WTC11 (cell line): Measurements from ENCODE around the gene PRPH. TPM values are rescaled to one million over a fixed set of nuclear protein-coding genes. Genes with fewer than 3 reads are reported as not detected.
A peak's percentile ranks its signal among the peaks of the same experiment; 100 is the strongest.

Experiments used
- ATAC-seq: fragments of 200-7000 bp; cut with Tn5 transposase; 2 replicates; pipeline ENCODE4 v1.10.0; 2021; ENCODE audit warnings: mild to moderate bottlenecking, moderate library complexity
- CTCF ChIA-PET: fragments of 300-600 bp; sonication (Branson Sonifier 250); formaldehyde crosslinking; loops from one replicate; lab custom pipeline; 2021; ENCODE audit warnings: antibody characterized with exemption; lab: Charles Lee
- POLR2A ChIA-PET: fragments of 350-600 bp; sonication (Branson Sonifier 250); formaldehyde crosslinking; loops from one replicate; lab custom pipeline; 2021; ENCODE audit warnings: antibody characterized with exemption; lab: Charles Lee
- DNase-seq: peaks from one replicate; pipeline ENCODE4 v3.0.0; 2021; ENCODE audit warnings: low spot score
- H3K27ac Mint-ChIP-seq: 2 replicates; pipeline ENCODE4 v1.8.0; 2021; ENCODE audit warnings: mixed read lengths
- H3K27me3 Mint-ChIP-seq: 2 replicates; pipeline ENCODE4 v1.8.0; 2021; ENCODE audit warnings: low read depth, mild to moderate bottlenecking, moderate library complexity, mixed read lengths
- H3K36me3 Mint-ChIP-seq: 2 replicates; pipeline ENCODE4 v1.8.0; 2021; ENCODE audit warnings: mixed read lengths
- H3K4me1 Mint-ChIP-seq: 2 replicates; pipeline ENCODE4 v1.8.0; 2022; ENCODE audit warnings: mixed read lengths
- H3K4me3 Mint-ChIP-seq: 2 replicates; pipeline ENCODE4 v1.8.0; 2021; ENCODE audit warnings: mild to moderate bottlenecking, moderate library complexity, mixed read lengths
- H3K9me3 Mint-ChIP-seq: 2 replicates; pipeline ENCODE4 v1.8.0; 2021; ENCODE audit warnings: mixed read lengths
- AFF4 ChIP-seq: sonication (generic); formaldehyde crosslinking; IDR thresholded peaks from 2 replicates; pipeline ENCODE4 v1.8.1; 2023; ENCODE audit warnings: mild to moderate bottlenecking, missing genetic modification reagents, borderline replicate concordance
- AR ChIP-seq: fragments of 250-450 bp; sonication (Bioruptor Pico); IDR thresholded peaks from 2 replicates; pipeline ENCODE4 v1.9.0; 2021; ENCODE audit warnings: mild to moderate bottlenecking
- EMX1 ChIP-seq: fragments of 250-450 bp; sonication (Bioruptor Pico); IDR thresholded peaks from 2 replicates; pipeline ENCODE4 v1.8.0; 2021; ENCODE audit warnings: mild to moderate bottlenecking
- FOXP1 ChIP-seq: sonication (generic); formaldehyde crosslinking; IDR thresholded peaks from 2 replicates; pipeline ENCODE4 v1.8.0; 2022; ENCODE audit warnings: missing genetic modification reagents, mild to moderate bottlenecking, moderate library complexity, borderline replicate concordance
- JUN ChIP-seq: sonication (generic); formaldehyde crosslinking; IDR thresholded peaks from 2 replicates; pipeline ENCODE4 v1.8.0; 2023; ENCODE audit warnings: mild to moderate bottlenecking, missing genetic modification reagents
- MXD4 ChIP-seq: fragments of 250-450 bp; sonication (Bioruptor Pico); IDR thresholded peaks from 2 replicates; pipeline ENCODE4 v1.8.0; 2021; ENCODE audit warnings: mild to moderate bottlenecking, moderate library complexity, borderline replicate concordance
- NR1H2 ChIP-seq: sonication (generic); formaldehyde crosslinking; IDR thresholded peaks from 2 replicates; pipeline ENCODE4 v1.9.0; 2021; ENCODE audit warnings: mild to moderate bottlenecking, moderate library complexity, missing genetic modification reagents
- NR2C2 ChIP-seq: sonication (generic); formaldehyde crosslinking; IDR thresholded peaks from 2 replicates; pipeline ENCODE4 v1.8.0; 2022; ENCODE audit warnings: mild to moderate bottlenecking, missing genetic modification reagents
- RORB ChIP-seq: fragments of 250-450 bp; sonication (Bioruptor Pico); IDR thresholded peaks from 2 replicates; pipeline ENCODE4 v1.9.0; 2021; ENCODE audit warnings: mild to moderate bottlenecking
- SOX15 ChIP-seq: fragments of 250-450 bp; sonication (Bioruptor Pico); IDR thresholded peaks from 2 replicates; pipeline ENCODE4 v1.9.0; 2021; ENCODE audit warnings: mild to moderate bottlenecking
- TEAD1 ChIP-seq: sonication (generic); formaldehyde crosslinking; IDR thresholded peaks from 2 replicates; pipeline ENCODE4 v1.8.0; 2022; ENCODE audit warnings: mild to moderate bottlenecking, missing genetic modification reagents
- ZMAT4 ChIP-seq: fragments of 250-450 bp; sonication (Bioruptor Pico); IDR thresholded peaks from 2 replicates; pipeline ENCODE4 v1.9.0; 2021; ENCODE audit warnings: mild to moderate bottlenecking
- ZNF121 ChIP-seq: sonication (generic); formaldehyde crosslinking; IDR thresholded peaks from 2 replicates; pipeline ENCODE4 v1.8.0; 2023; ENCODE audit warnings: missing genetic modification reagents
- ZNF396 ChIP-seq: fragments of 250-450 bp; sonication (Bioruptor Pico); IDR thresholded peaks from 2 replicates; pipeline ENCODE4 v1.8.0; 2021; ENCODE audit warnings: mild to moderate bottlenecking, moderate library complexity, borderline replicate concordance
- total RNA-seq: library from RNA; stranded (reverse); gene quantifications from 3 replicates; pipeline ENCODE4 v1.2.3, GENCODE V29; 2021
- TF ChIP-seq, protein P1 (sequence below): sonication (generic); formaldehyde crosslinking; IDR thresholded peaks from 2 replicates; pipeline ENCODE4 v1.8.0; 2022; ENCODE audit warnings: mild to moderate bottlenecking, missing genetic modification reagents
- TF ChIP-seq, protein P2 (sequence below): sonication (generic); formaldehyde crosslinking; IDR thresholded peaks from 2 replicates; pipeline ENCODE4 v1.8.1; 2023; ENCODE audit warnings: mild to moderate bottlenecking, moderate library complexity, missing genetic modification reagents
- TF ChIP-seq, protein P3 (sequence below): sonication (generic); formaldehyde crosslinking; IDR thresholded peaks from 2 replicates; pipeline ENCODE4 v1.8.1; 2022; ENCODE audit warnings: mild to moderate bottlenecking, missing genetic modification reagents, moderate library complexity, borderline replicate concordance
- TF ChIP-seq, protein P4 (sequence below): sonication (generic); formaldehyde crosslinking; IDR thresholded peaks from 2 replicates; pipeline ENCODE4 v1.8.0; 2022; ENCODE audit warnings: mild to moderate bottlenecking, missing genetic modification reagents

Gene PRPH
- total RNA-seq, 1 experiment from 2014 or later: 2.4 TPM

DNA sequence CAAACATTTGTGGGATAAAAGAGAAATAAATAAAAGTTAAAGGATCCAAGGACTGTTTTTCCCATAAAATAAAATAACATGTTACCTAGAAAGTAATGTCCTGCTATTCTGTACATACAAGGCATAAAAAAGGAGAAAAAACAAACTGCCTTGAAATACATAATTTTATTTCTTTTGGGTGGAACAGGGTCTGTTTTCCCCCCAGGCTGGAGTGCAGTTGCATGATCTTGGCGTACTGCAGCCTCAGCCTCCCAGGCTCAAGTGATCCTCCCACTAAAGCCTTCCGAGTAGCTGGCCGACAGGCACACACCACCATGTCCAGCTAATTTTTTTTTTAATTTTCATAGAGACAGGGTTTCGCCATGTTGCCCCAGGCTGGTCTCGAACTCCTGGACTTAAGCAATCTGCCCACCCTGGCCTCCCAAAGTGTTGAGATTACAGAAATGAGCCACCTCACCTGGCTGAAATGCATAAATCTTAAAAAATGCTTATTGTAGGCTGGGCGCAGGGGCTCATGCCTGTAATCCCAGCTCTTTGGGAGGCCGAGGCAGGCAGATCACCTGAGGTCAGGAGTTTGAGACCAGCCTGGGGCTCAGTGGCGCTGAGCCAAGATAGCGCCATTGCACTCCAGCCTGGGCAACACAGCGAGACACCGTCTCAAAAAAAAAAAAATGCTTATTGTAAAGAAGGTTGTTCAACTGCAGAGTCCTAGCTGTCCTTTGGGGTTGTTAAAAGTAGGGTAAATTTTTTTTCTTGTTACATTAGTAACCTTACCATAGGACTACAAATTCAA, 34.2 kb upstream of the PRPH start:
- Mint-ChIP-seq H3K4me3 (no peak overlapping the region), H3K9me3 (no peaks in the 10 kb centered on the region; the same call in 1 of the 2 replicates), H3K27ac (no peak overlapping the region), H3K27me3 (no peaks in the 10 kb centered on the region; the same call in 1 of the 2 replicates), H3K4me1 (peaks cover 13% of the 10 kb centered on the region), H3K36me3 (no peaks in the 10 kb centered on the region)
- DNase-seq (no peak), ATAC-seq (no peak)
- ChIA-PET CTCF (interaction anchor here (0.9 to 1.4 kb wide), 3 partner anchors 37 to 87 kb away, joined by 3 read pairs; no protein-coding TSS in a partner anchor), POLR2A (interaction anchor here (0.7 to 1.1 kb wide), 2 partner anchors 86 to 183 kb away, joined by 5 read pairs; no protein-coding TSS in a partner anchor)
- no peak for TF ChIP-seq EMX1
- peak; percentile 49; the same call in 1 of the 2 replicates for TF ChIP-seq ZNF121 (CRISPR knock-in tag)
- no peak for TF ChIP-seq ZNF396 (CRISPR knock-in tag)

GRCh38 chr12:49261721-49262120, 33.2 kb upstream of the PRPH start:
- DNase-seq: no peak
- TF ChIP-seq NR2C2: no peak
- TF ChIP-seq, protein P1, sequence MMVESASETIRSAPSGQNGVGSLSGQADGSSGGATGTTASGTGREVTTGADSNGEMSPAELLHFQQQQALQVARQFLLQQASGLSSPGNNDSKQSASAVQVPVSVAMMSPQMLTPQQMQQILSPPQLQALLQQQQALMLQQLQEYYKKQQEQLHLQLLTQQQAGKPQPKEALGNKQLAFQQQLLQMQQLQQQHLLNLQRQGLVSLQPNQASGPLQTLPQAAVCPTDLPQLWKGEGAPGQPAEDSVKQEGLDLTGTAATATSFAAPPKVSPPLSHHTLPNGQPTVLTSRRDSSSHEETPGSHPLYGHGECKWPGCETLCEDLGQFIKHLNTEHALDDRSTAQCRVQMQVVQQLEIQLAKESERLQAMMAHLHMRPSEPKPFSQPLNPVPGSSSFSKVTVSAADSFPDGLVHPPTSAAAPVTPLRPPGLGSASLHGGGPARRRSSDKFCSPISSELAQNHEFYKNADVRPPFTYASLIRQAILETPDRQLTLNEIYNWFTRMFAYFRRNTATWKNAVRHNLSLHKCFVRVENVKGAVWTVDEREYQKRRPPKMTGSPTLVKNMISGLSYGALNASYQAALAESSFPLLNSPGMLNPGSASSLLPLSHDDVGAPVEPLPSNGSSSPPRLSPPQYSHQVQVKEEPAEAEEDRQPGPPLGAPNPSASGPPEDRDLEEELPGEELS: no peak
- TF ChIP-seq NR1H2 (CRISPR knock-in tag): no peak
- TF ChIP-seq JUN (CRISPR knock-in tag): no peak
- TF ChIP-seq TEAD1 (CRISPR knock-in tag): no peak
- TF ChIP-seq AFF4 (CRISPR knock-in tag): no peak
- TF ChIP-seq SOX15 (CRISPR knock-in tag): no peak
- no peak for TF ChIP-seq FOXP1 (CRISPR knock-in tag)
- TF ChIP-seq MXD4: no peak
- TF ChIP-seq, protein P2, sequence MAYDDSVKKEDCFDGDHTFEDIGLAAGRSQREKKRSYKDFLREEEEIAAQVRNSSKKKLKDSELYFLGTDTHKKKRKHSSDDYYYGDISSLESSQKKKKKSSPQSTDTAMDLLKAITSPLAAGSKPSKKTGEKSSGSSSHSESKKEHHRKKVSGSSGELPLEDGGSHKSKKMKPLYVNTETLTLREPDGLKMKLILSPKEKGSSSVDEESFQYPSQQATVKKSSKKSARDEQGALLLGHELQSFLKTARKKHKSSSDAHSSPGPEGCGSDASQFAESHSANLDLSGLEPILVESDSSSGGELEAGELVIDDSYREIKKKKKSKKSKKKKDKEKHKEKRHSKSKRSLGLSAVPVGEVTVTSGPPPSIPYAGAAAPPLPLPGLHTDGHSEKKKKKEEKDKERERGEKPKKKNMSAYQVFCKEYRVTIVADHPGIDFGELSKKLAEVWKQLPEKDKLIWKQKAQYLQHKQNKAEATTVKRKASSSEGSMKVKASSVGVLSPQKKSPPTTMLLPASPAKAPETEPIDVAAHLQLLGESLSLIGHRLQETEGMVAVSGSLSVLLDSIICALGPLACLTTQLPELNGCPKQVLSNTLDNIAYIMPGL (CRISPR knock-in tag): no peak
- TF ChIP-seq AR (CRISPR knock-in tag): no peak
- TF ChIP-seq ZMAT4 (CRISPR knock-in tag): no peak
- no peak for TF ChIP-seq RORB
- TF ChIP-seq, protein P3, sequence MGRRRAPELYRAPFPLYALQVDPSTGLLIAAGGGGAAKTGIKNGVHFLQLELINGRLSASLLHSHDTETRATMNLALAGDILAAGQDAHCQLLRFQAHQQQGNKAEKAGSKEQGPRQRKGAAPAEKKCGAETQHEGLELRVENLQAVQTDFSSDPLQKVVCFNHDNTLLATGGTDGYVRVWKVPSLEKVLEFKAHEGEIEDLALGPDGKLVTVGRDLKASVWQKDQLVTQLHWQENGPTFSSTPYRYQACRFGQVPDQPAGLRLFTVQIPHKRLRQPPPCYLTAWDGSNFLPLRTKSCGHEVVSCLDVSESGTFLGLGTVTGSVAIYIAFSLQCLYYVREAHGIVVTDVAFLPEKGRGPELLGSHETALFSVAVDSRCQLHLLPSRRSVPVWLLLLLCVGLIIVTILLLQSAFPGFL: no peak
- TF ChIP-seq, protein P4, sequence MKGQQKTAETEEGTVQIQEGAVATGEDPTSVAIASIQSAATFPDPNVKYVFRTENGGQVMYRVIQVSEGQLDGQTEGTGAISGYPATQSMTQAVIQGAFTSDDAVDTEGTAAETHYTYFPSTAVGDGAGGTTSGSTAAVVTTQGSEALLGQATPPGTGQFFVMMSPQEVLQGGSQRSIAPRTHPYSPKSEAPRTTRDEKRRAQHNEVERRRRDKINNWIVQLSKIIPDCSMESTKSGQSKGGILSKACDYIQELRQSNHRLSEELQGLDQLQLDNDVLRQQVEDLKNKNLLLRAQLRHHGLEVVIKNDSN (CRISPR knock-in tag): no peak
- ChIA-PET POLR2A (interaction anchor here (1.1 kb wide), 1 partner anchor 184 kb away, joined by 5 read pairs; no protein-coding TSS in a partner anchor), CTCF (no interaction called here)
- no peak for ATAC-seq
- Mint-ChIP-seq H3K27me3 (no peaks in the 10 kb centered on the region; the same call in 1 of the 2 replicates), H3K9me3 (no peaks in the 10 kb centered on the region; the same call in 1 of the 2 replicates), H3K36me3 (peaks cover 6% of the 10 kb centered on the region), H3K4me1 (peaks cover 18% of the 10 kb centered on the region), H3K4me3 (no peak overlapping the region), H3K27ac (no peak overlapping the region)
